ENCODE data around the gene TRA2B.

TRA2B gene

GRCh38 chr3:185935465-185936272 lies 2.1 kb downstream of the TRA2B start:
- Histone ChIP-seq H3K27me3 (replicated peaks; ENCODE audit: insufficient read depth, low read length) (no peaks in the 10 kb centered on the region), H3K36me3 (replicated peaks; ENCODE audit: insufficient read depth, low read length) (peaks cover 13% of the 10 kb centered on the region; the same call in 1 of the 2 replicates), H3F3A (ENCODE audit: insufficient read depth, low read length) (peaks cover 44% of the 10 kb centered on the region), H3K79me2 (ENCODE audit: low read length) (peaks cover 71% of the 10 kb centered on the region), H3K9ac (ENCODE audit: low read length) (peak overlapping the region; percentile 96), H3K4me2 (ENCODE audit: low read depth, low read length) (peak overlapping the region; percentile 83), H3K4me3 (ENCODE audit: low read length) (peak overlapping the region; percentile 83), H3K9me2 (replicated peaks; ENCODE audit: insufficient read depth, low read length) (no peaks in the 10 kb centered on the region), H3K9me3 (replicated peaks; ENCODE audit: insufficient read depth, low read length) (no peaks in the 10 kb centered on the region), H4K20me1 (ENCODE audit: insufficient read depth, low read length) (peaks cover 58% of the 10 kb centered on the region), H3K4me1 (ENCODE audit: low read length) (peaks cover 36% of the 10 kb centered on the region), H3K27ac (ENCODE audit: low read length) (peak overlapping the region; percentile 90; the same call in 1 of the 2 replicates), H2AFZ (ENCODE audit: low read length) (no peak overlapping the region)
- no peak for DNase-seq
- TF ChIP-seq CTCF (IDR thresholded peaks at IDR 0.05; ENCODE audit: low read length) (no peak), EZH2 (optimal IDR thresholded peaks at IDR 0.05; ENCODE audit: low read depth, low read length) (no peak), EZH2phosphoT487 (IDR thresholded peaks at IDR 0.05; ENCODE audit: low read length) (no peak)

GRCh38 chr3:185934767-185935464 lies 2.9 kb downstream of the TRA2B start:
- Histone ChIP-seq H3K27ac (ENCODE audit: low read length) (no peak overlapping the region; the same call in 1 of the 2 replicates), H3K36me3 (replicated peaks; ENCODE audit: insufficient read depth, low read length) (peaks cover 18% of the 10 kb centered on the region; the same call in 1 of the 2 replicates), H3K27me3 (replicated peaks; ENCODE audit: insufficient read depth, low read length) (no peaks in the 10 kb centered on the region), H3K9me2 (replicated peaks; ENCODE audit: insufficient read depth, low read length) (no peaks in the 10 kb centered on the region), H4K20me1 (ENCODE audit: insufficient read depth, low read length) (peaks cover 66% of the 10 kb centered on the region), H3K9me3 (replicated peaks; ENCODE audit: insufficient read depth, low read length) (no peaks in the 10 kb centered on the region), H3K4me2 (ENCODE audit: low read depth, low read length) (peak overlapping the region; percentile 83), H3K4me3 (ENCODE audit: low read length) (peak overlapping the region; percentile 83), H3K4me1 (ENCODE audit: low read length) (peaks cover 43% of the 10 kb centered on the region), H3K9ac (ENCODE audit: low read length) (peak overlapping the region; percentile 96; the same call in 1 of the 2 replicates), H3K79me2 (ENCODE audit: low read length) (peaks cover 79% of the 10 kb centered on the region), H2AFZ (ENCODE audit: low read length) (no peak overlapping the region), H3F3A (ENCODE audit: insufficient read depth, low read length) (peaks cover 51% of the 10 kb centered on the region)
- TF ChIP-seq CTCF (IDR thresholded peaks at IDR 0.05; ENCODE audit: low read length) = no peak
- no peak for TF ChIP-seq EZH2phosphoT487 (IDR thresholded peaks at IDR 0.05; ENCODE audit: low read length)
- TF ChIP-seq EZH2 (optimal IDR thresholded peaks at IDR 0.05; ENCODE audit: low read depth, low read length) = no peak
- DNase-seq = no peak

DNA sequence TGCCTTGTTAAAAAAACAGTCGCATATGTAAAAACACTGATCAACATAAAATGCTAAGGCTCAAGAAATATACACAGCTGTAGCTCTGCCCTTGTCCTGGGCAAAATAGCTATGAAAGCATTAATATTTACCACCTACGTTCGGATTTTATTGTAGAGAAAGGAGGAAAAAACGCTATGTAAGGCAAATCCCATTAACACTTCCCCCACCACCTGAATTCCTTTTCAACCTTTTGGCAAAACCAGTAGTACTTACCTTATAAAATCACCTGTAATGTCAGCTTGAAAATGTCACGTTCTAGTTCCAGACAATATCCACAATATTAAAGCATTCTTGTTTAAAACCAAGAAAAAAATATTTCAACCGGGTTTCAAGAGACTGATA lies 3.6 kb downstream of the TRA2B start:
- peak overlapping the region; percentile 83 for H3K4me2 ChIP-seq (ENCODE audit: low read depth, low read length)
- no peak for TF ChIP-seq EZH2 (optimal IDR thresholded peaks at IDR 0.05; ENCODE audit: low read depth, low read length)
- no peaks in the 10 kb centered on the region for H3K27me3 ChIP-seq (replicated peaks; ENCODE audit: insufficient read depth, low read length)
- H3K36me3 ChIP-seq (replicated peaks; ENCODE audit: insufficient read depth, low read length) = peaks cover 23% of the 10 kb centered on the region; the same call in 1 of the 2 replicates
- H3F3A ChIP-seq (ENCODE audit: insufficient read depth, low read length) = peaks cover 58% of the 10 kb centered on the region
- peak overlapping the region; percentile 83 for H3K4me3 ChIP-seq (ENCODE audit: low read length)
- H3K4me1 ChIP-seq (ENCODE audit: low read length) = peaks cover 51% of the 10 kb centered on the region
- H2AFZ ChIP-seq (ENCODE audit: low read length) = no peak overlapping the region
- peaks cover 73% of the 10 kb centered on the region for H4K20me1 ChIP-seq (ENCODE audit: insufficient read depth, low read length)
- DNase-seq = no peak
- H3K27ac ChIP-seq (ENCODE audit: low read length) = no peak overlapping the region
- H3K9ac ChIP-seq (ENCODE audit: low read length) = peak overlapping the region; percentile 96; the same call in 1 of the 2 replicates
- no peaks in the 10 kb centered on the region for H3K9me2 ChIP-seq (replicated peaks; ENCODE audit: insufficient read depth, low read length)
- peaks cover 86% of the 10 kb centered on the region for H3K79me2 ChIP-seq (ENCODE audit: low read length)
- no peaks in the 10 kb centered on the region for H3K9me3 ChIP-seq (replicated peaks; ENCODE audit: insufficient read depth, low read length)

All from MM.1S (cell line).